ENCODE data around the gene UNC93B1.
"Not testable (repeated sequence)": the region's sequence is repeated elsewhere in the genome, so short reads cannot be mapped to it uniquely, and the experiment has no call there.

Gene UNC93B1

DNA sequence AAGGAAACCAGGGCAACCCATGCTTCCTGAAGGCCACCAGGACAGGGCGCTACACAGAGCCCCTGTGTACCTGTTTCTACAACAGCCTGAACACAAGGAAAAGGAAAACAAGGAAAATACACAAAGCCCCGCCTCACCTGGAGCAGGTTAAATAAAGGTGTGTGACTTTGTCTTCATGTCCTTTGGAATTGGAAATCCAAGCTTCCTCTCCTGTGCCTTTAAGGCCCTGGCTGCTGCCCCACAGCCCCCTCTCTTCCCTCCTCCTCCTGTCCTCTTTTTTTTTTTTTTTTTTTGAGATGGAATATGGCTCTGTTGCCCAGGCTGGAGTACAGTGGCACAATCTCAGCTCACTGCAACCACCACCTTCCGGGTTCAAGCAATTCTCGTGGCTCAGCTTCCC, 57.5 kb downstream of the UNC93B1 start:
- 100% methylated on average over 3 of the region's 4 CpGs for WGBS (ENCODE audit: insufficient coverage)
- H3K4me1 ChIP-seq (ENCODE audit: control extremely low read depth in 1 of 4, control insufficient read depth in 4 of 4, insufficient read depth in 4 of 4, low read length in 3 of 4); POLR2A ChIA-PET; H3K4me3 ChIP-seq (ENCODE audit: control insufficient read depth in 1 of 7, extremely low read depth in 1 of 7, insufficient read depth in 4 of 7, low read depth in 2 of 7, low read length in 6 of 7); H3K27ac ChIP-seq (ENCODE audit: insufficient read depth in 1 of 2, low read depth in 1 of 2, low read length in 2 of 2, poor library complexity in 1 of 2, severe bottlenecking in 2 of 2); CTCF ChIA-PET; DNase-seq; H3K36me3 ChIP-seq (ENCODE audit: control insufficient read depth in 4 of 4, insufficient read depth in 4 of 4, low read length in 3 of 4); H3K9me3 ChIP-seq (ENCODE audit: control extremely low read depth in 1 of 5, control insufficient read depth in 4 of 5, insufficient read depth in 2 of 5, low read depth in 1 of 5, low read length in 4 of 5); H3K27me3 ChIP-seq (replicated peaks in 2 of 5; ENCODE audit: control insufficient read depth in 4 of 5, insufficient read depth in 5 of 5, low read length in 4 of 5): not testable (repeated sequence)

DNA sequence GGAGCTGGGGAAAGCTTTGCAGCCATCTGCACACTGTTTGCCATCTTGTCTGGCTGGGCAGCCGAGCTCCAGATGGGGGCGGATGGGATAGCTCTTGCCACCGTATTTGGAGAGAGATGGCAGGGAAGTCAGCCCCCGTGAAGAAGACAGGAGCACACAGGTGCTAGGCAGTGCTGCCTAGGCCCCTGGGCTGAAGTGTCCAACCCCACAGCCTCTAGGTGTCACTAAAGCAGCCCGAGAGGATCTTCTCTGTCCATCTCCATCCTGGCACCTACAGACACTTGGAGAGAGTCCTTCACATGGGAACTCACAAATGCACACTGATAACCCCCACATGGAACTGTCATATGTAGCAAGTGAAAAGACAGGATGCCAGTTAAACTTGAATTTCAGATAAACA, 60.5 kb downstream of the UNC93B1 start:
- H3K36me3 ChIP-seq (ENCODE audit: control insufficient read depth in 4 of 4, insufficient read depth in 4 of 4, low read length in 3 of 4); H3K27ac ChIP-seq (ENCODE audit: insufficient read depth in 1 of 2, low read depth in 1 of 2, low read length in 2 of 2, poor library complexity in 1 of 2, severe bottlenecking in 2 of 2); DNase-seq; H3K27me3 ChIP-seq (replicated peaks in 2 of 5; ENCODE audit: control insufficient read depth in 4 of 5, insufficient read depth in 5 of 5, low read length in 4 of 5); CTCF ChIA-PET; H3K4me1 ChIP-seq (ENCODE audit: control extremely low read depth in 1 of 4, control insufficient read depth in 4 of 4, insufficient read depth in 4 of 4, low read length in 3 of 4); POLR2A ChIA-PET; H3K9me3 ChIP-seq (ENCODE audit: control extremely low read depth in 1 of 5, control insufficient read depth in 4 of 5, insufficient read depth in 2 of 5, low read depth in 1 of 5, low read length in 4 of 5); H3K4me3 ChIP-seq (ENCODE audit: control insufficient read depth in 1 of 7, extremely low read depth in 1 of 7, insufficient read depth in 4 of 7, low read depth in 2 of 7, low read length in 6 of 7): not testable (repeated sequence)
- no CpG with 5 or more reads among the region's 5 CpGs for WGBS (ENCODE audit: insufficient coverage)

Measured in common myeloid progenitor, CD34-positive (primary cell).